ENCODE results near the gene TRPV3.

GRCh38 chr17:3482852-3483251, 74.8 kb downstream of the TRPV3 start:
- TF ChIP-seq CTCF (conservative IDR thresholded peaks at IDR 0.05; ENCODE audit: low read length) (no peak), EZH2phosphoT487 (IDR thresholded peaks at IDR 0.05; ENCODE audit: borderline replicate concordance, low read depth, low read length) (no peak)

Measured in OCI-LY7 (cell line).